HEK293 (cell line): ENCODE data around the gene CLDN8.

ENCODE experiments used
- TCF7L2 ChIP-seq: IDR thresholded peaks from 2 replicates; pipeline ENCODE4 v1.6.1; 2011; ENCODE audit warnings: low read depth, mild to moderate bottlenecking, inconsistent platforms, low read length, moderate library complexity, borderline replicate concordance
- ZFP3 ChIP-seq: fragments of 450-650 bp; formaldehyde crosslinking; IDR thresholded peaks from 2 replicates; pipeline ENCODE4 v1.5.1; 2016; ENCODE audit warnings: low read depth, missing biosample characterization, missing genetic modification characterization
- ZNF184 ChIP-seq: fragments of 450-650 bp; IDR thresholded peaks from 2 replicates; pipeline ENCODE4 v1.5.1; 2018; ENCODE audit warnings: missing biosample characterization, mild to moderate bottlenecking, missing genetic modification characterization
- ZNF548 ChIP-seq: fragments of 450-650 bp; formaldehyde crosslinking; IDR thresholded peaks from 2 replicates; pipeline ENCODE4 v1.5.1; 2016; ENCODE audit warnings: missing biosample characterization, missing genetic modification characterization
- TF ChIP-seq, protein P1 (sequence below): fragments of 450-650 bp; formaldehyde crosslinking; IDR thresholded peaks from 2 replicates; pipeline ENCODE4 v1.5.1; 2016; ENCODE audit warnings: missing biosample characterization, missing genetic modification characterization

DNA sequence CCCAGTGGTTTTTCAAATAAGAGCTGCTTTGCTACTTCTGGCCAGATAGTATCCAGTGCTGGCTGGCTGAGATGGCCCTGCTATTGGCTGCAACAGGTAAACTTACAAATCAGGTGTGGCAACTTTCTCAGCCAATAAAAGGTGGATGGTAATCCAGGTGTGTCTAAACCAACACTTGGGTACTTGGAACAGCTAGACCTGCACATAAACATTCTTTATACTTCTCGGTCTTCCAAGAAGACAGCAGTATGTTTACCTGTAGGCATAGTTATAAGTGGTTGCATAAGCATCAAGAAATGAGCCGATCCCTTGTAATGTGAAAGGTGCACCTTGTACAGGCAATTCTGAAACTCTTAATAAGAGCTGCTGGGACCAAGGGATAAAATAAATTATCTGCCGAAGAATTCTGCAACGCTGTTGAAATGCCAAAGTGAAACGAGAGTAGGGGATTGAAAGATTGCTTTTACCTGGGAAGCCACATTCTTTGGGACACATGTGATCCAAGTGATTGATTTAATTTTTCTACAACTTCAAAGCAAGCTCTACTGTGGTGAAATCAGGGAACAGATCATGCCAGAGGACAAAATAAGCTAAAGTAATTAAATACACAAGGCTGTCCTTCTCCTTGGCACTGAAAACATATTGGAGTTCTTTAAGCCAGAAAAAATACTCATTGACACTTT lies at the start of gene CLDN8:
- TF ChIP-seq, protein P1, sequence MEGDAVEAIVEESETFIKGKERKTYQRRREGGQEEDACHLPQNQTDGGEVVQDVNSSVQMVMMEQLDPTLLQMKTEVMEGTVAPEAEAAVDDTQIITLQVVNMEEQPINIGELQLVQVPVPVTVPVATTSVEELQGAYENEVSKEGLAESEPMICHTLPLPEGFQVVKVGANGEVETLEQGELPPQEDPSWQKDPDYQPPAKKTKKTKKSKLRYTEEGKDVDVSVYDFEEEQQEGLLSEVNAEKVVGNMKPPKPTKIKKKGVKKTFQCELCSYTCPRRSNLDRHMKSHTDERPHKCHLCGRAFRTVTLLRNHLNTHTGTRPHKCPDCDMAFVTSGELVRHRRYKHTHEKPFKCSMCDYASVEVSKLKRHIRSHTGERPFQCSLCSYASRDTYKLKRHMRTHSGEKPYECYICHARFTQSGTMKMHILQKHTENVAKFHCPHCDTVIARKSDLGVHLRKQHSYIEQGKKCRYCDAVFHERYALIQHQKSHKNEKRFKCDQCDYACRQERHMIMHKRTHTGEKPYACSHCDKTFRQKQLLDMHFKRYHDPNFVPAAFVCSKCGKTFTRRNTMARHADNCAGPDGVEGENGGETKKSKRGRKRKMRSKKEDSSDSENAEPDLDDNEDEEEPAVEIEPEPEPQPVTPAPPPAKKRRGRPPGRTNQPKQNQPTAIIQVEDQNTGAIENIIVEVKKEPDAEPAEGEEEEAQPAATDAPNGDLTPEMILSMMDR: no peak
- TF ChIP-seq ZNF548 (no peak), ZNF184 (tag by site-specific recombination) (no peak), TCF7L2 (no peak), ZFP3 (no peak)
